Peyer's patch (tissue), 4 donors: Measurements from ENCODE around the gene CLRN3. TPM values are rescaled to one million over a fixed set of nuclear protein-coding genes. Genes with fewer than 3 reads are reported as not detected.

Experiments used
- DNase-seq, 3 donors: peaks; one replicate each; pipeline ENCODE4 v3.0.0-alpha.2; 2017 to 2019
- H3K27ac ChIP-seq, 4 donors: fragments of 200-600 bp; sonication (generic); one replicate each; pipeline ENCODE4 v1.5.1; 2016 to 2019
- H3K27me3 ChIP-seq, 2 donors: fragments of 200-600 bp; sonication (generic); one replicate each; pipeline ENCODE4 v1.5.1; 2019
- H3K36me3 ChIP-seq, 3 donors: fragments of 200-600 bp; sonication (generic); one replicate each; pipeline ENCODE4 v1.5.1; 2016 to 2019
- H3K4me1 ChIP-seq, 4 donors: fragments of 200-600 bp; sonication (generic); one replicate each; pipeline ENCODE4 v1.5.1; 2016 to 2019
- H3K4me3 ChIP-seq, 4 donors: fragments of 200-600 bp; sonication (generic); 1 replicate in 3 of 4; 2 replicates in 1 of 4; pipeline ENCODE4 v1.5.1; 2016 to 2019; ENCODE audit warnings: mild to moderate bottlenecking in 1 of 4
- H3K9me3 ChIP-seq, 4 donors: fragments of 200-600 bp; sonication (generic); one replicate each; pipeline ENCODE4 v1.5.1; 2016 to 2019; ENCODE audit warnings: mild to moderate bottlenecking in 1 of 4
- CTCF ChIP-seq, 6 experiments: fragments of 450-650 bp in 4 of 6; fragments of 200-600 bp in 2 of 6; sonication (generic) in 1 of 6; IDR thresholded peaks; one replicate each; pipeline ENCODE4 v1.5.1; 2017 to 2019; ENCODE audit warnings: antibody characterized with exemption in 6 of 6, mild to moderate bottlenecking in 3 of 6, moderate library complexity in 1 of 6
- POLR2A ChIP-seq, 2 donors: fragments of 450-650 bp; IDR thresholded peaks; one replicate each; pipeline ENCODE4 v1.5.1; 2017; ENCODE audit warnings: antibody characterized with exemption in 2 of 2, mild to moderate bottlenecking in 2 of 2, moderate library complexity in 2 of 2
- total RNA-seq, 4 donors: library from RNA; depleted of rRNA; stranded (reverse); fragments of >200 nt; gene quantifications; one replicate each; pipeline ENCODE4 v1.1.0, GENCODE V29; 2016

Gene CLRN3
- total RNA-seq, 4 donors from 2014 or later, result 7.4 to 215 (median 109) TPM

- H3K4me3 ChIP-seq, result no peak overlapping the region
- H3K9me3 ChIP-seq, result no peaks in the 10 kb centered on the region
- no peaks in the 10 kb centered on the region for H3K4me1 ChIP-seq
- no peak overlapping the region for H3K27ac ChIP-seq
- DNase-seq, result no peak
- H3K27me3 ChIP-seq, result no peaks in the 10 kb centered on the region
- H3K36me3 ChIP-seq, result no peaks in the 10 kb centered on the region
- TF ChIP-seq POLR2A (IDR thresholded peaks at IDR 0.05) (no peak), CTCF (IDR thresholded peaks at IDR 0.05) (no peak)
These were observed 56.6 kb downstream of the CLRN3 start for GRCh38 chr10:127836176-127836575.

GRCh38 chr10:127834791-127835190 is 58.0 kb downstream of the CLRN3 start:
- no peak overlapping the region for H3K27ac ChIP-seq
- no peaks in the 10 kb centered on the region for H3K27me3 ChIP-seq
- no peak for TF ChIP-seq CTCF (IDR thresholded peaks at IDR 0.05)
- no peak for TF ChIP-seq POLR2A (IDR thresholded peaks at IDR 0.05)
- H3K36me3 ChIP-seq, result no peaks in the 10 kb centered on the region
- no peaks in the 10 kb centered on the region for H3K4me1 ChIP-seq
- H3K4me3 ChIP-seq, result no peak overlapping the region
- no peak for DNase-seq
- no peaks in the 10 kb centered on the region for H3K9me3 ChIP-seq

- Histone ChIP-seq H3K4me3 (no peak overlapping the region), H3K27ac (no peak overlapping the region), H3K36me3 (no peaks in the 10 kb centered on the region), H3K27me3 (no peaks in the 10 kb centered on the region), H3K9me3 (no peaks in the 10 kb centered on the region), H3K4me1 (no peaks in the 10 kb centered on the region)
- DNase-seq, result no peak
- TF ChIP-seq CTCF (IDR thresholded peaks at IDR 0.05) (no peak), POLR2A (IDR thresholded peaks at IDR 0.05) (no peak)
These were observed 58.5 kb downstream of the CLRN3 start for GRCh38 chr10:127834221-127834620.

GRCh38 chr10:127833804-127834203 is 58.9 kb downstream of the CLRN3 start:
- Histone ChIP-seq H3K36me3 (no peaks in the 10 kb centered on the region), H3K4me3 (no peak overlapping the region), H3K27ac (no peak overlapping the region), H3K4me1 (no peaks in the 10 kb centered on the region), H3K9me3 (no peaks in the 10 kb centered on the region), H3K27me3 (no peaks in the 10 kb centered on the region)
- DNase-seq, result no peak
- TF ChIP-seq CTCF (IDR thresholded peaks at IDR 0.05) (no peak), POLR2A (IDR thresholded peaks at IDR 0.05) (no peak)

- DNase-seq, result no peak
- no peak overlapping the region for H3K4me3 ChIP-seq
- no peaks in the 10 kb centered on the region for H3K27me3 ChIP-seq
- no peaks in the 10 kb centered on the region for H3K4me1 ChIP-seq
- no peaks in the 10 kb centered on the region for H3K36me3 ChIP-seq
- no peaks in the 10 kb centered on the region for H3K9me3 ChIP-seq
- TF ChIP-seq POLR2A (IDR thresholded peaks at IDR 0.05), result no peak
- no peak for TF ChIP-seq CTCF (IDR thresholded peaks at IDR 0.05)
- no peak overlapping the region for H3K27ac ChIP-seq
These were observed 60.2 kb downstream of the CLRN3 start for GRCh38 chr10:127832501-127832900.

GRCh38 chr10:127830414-127830813 is 62.3 kb downstream of the CLRN3 start:
- H3K9me3 ChIP-seq, result no peaks in the 10 kb centered on the region
- DNase-seq, result no peak
- no peaks in the 10 kb centered on the region for H3K27me3 ChIP-seq
- no peaks in the 10 kb centered on the region for H3K4me1 ChIP-seq
- TF ChIP-seq POLR2A (IDR thresholded peaks at IDR 0.05) (no peak), CTCF (IDR thresholded peaks at IDR 0.05) (no peak)
- H3K36me3 ChIP-seq, result no peaks in the 10 kb centered on the region
- no peak overlapping the region for H3K27ac ChIP-seq
- no peak overlapping the region for H3K4me3 ChIP-seq
